NCI-H748 treated with DMSO at 0.1 percent for 48 hours (cell line): ENCODE results near the gene KIF26B.

Experiments
- DNase-seq: peaks from one replicate; lab custom pipeline; 2025; lab: John Stamatoyannopoulos, UW

The KIF26B gene

DNA sequence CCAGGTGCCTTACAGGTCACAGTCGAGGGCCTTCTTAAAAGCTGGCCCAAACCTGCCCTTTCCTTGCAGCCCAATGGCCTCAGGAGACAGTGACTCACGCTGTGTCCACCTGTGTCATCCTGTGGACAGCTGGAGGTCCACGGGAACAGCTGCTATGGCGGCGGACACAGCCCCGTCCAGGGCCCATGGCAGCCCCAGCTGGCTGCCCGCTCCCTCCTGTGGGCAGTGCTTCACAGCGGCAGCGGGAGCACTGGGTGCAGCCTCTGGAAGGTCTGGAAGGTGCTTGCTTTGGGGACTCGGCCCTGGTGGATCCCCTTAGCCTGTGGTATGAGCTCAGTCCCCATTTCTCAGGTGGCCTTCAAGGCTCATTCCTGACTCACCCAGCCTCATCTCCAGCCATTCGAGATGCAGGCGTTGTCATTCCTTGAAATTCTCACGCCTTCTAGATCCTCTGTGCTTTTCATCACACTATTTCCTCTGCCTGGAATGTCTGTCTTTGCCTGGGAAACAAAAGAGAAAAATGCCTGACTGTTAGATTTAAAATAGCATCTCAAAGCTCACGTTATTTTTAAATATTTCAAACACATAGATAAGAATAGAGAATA, 86.8 kb downstream of the KIF26B start:
- DNase-seq: no peak

DNA sequence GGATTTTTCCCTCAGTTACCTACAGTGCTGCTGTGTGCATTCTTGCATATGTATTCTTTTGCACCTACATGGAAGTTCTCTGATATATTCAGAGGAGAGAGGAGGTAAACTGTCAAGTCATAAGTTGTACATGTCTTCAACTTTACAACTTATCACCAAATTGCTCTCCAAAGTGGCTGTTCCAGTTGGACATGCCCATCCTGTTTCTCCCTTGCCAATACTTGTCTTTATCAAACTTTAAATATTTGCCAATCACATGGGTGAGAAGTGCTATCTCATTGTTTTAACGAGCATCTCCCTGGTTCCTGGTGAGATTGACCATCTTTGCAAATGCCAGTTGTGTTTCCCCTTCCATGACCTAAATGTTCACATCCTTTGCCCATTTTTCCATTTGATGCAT, 88.2 kb downstream of the KIF26B start:
- DNase-seq: no peak

DNA sequence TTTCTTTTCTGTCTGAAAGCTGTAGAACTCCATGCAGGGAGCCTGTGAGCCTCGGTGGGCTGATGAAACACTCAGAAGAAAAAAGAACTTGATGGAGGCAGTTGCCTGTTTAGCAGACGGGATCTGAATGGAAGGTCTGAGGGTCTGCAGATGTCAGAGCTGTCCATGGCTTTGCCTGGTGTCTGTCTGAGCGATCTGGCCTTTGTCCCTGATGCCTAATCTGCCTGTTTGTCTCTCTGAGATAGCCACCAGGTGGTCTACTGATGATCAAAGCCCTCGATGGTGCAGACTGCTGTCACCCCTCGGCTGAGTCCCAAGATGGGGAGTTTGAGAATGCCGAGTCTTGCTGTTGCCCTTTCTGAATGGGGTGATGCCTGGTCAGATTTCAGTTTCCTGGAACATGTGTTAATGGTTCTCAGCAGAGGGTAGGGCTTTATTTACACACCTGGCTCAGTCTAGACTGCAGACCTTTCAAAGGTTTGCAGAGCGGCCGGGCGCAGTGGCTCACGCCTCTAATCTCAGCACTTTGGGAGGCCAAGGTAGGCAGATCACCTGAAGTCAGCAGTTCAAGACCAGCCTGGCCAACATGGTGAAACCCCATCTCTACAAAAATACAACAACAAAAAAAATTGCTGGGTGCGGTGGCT, 90.4 kb downstream of the KIF26B start:
- DNase-seq: peak; percentile 34

DNA sequence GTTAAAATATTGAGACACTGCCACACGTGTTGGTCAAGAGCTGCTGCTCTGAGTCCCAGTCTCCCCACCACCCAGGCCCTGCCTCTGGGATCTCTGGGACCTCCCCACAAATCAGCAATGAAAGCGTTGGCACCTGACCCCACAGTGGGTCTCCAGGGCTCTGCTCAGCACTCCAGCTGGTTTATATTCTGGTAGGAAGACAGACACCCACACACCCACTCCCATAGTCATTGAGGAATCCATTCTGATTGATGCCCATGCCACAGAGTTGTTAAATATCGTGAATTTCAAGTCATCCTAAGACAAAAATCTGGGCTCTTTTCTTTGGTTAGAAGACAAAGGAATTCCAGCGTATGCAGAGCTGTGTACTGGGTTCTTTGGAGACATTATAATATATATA, 91.6 kb downstream of the KIF26B start:
- no peak for DNase-seq

DNA sequence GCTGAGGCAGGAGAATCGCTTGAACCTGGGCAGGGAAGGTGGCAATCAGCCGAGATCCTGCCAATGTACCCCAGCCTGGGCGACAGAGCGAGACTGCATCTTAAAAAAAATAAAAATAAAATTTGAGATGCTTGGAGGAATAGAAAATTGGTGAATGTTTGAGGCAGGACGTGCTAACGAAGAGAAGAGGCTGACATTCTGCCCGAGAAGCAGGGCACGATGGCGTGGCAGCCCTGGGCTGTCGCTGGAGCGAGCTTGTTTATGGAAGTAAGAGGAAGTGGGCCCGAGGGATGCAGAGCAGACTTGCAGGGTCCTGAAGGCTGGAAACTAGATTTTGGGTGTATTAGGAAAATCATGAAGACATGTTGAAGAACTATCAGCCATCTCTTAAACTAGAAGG, 92.6 kb downstream of the KIF26B start:
- no peak for DNase-seq

DNA sequence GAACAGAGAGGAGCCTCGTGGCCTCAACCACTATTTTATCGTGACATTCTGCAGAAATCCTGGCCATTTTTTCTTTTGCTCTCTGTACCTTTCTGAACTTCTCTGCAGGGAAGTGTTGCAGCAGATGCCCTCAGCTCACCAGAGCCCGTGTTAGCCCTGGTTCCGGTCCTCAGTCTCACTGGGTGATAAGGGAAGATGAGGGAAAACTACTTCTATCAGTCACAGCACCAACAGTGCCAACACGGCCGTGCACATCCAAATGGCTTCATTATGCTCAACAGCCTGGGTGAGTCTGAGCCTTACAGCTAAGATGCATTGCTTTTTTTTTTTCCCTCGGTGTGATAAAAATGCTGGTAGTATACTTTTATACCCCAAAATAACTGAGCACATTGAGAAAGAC, 93.0 kb downstream of the KIF26B start:
- DNase-seq: no peak

DNA sequence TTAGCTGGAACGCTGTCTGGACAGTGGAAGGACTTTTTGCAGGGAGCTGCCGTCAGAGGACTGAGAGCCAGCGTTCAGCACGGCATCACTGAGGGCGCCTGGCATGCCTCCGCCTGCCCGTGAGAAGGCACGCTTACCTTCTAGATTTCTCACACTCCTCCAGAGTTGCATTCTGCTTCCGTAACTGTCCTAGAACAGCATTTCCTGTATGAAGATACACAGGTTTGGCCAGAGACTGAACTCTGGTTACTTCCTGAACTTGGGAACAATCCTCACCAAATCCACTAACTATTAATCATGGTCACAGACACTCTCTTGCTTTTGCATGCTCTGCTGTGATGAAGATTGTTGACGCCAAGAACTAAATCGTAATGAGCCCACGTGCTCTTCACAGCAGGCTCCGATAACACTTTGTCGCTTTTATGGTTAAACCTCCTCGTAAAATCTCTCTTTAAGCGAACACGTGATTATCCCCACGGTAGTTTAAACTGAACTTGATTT, 93.5 kb downstream of the KIF26B start:
- DNase-seq: no peak

DNA sequence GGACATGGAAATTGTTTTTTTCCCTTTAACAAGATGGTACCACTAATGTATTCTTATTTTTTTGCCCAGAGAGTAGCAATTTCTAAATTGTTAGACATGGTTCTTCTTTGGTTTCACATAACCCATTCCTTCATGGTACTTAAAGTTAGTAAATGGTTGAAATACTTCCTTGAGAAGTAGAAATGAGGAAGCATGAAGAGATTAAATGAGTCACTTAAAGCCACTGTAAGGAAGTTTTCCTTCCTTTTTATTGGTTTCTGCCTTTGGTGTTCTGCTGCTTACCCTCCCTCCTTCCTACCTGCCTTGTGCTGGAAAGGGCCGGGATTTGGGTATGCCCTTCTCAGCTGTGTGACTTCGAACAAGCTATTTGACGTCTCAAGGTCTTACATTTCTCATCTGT, 101.0 kb downstream of the KIF26B start:
- no peak for DNase-seq

DNA sequence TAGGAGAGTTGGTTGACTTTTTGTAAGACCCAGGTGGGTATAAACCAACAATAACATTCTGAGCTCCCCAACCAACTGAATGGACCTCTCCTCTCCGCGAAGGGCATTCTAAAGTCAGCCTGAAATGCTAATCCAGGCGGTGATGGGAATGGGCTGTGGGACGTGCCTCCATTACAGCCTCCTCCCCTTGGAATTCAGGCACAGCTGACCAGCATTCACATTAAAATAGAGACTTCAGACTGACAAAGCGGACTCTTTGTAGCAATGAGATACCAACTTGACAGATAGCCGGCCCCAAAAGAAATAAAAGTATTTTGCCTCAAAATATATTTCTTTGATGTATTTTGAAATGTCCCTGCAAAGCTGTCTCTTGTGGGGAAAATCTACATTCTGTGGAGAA, 101.7 kb downstream of the KIF26B start:
- DNase-seq: no peak

DNA sequence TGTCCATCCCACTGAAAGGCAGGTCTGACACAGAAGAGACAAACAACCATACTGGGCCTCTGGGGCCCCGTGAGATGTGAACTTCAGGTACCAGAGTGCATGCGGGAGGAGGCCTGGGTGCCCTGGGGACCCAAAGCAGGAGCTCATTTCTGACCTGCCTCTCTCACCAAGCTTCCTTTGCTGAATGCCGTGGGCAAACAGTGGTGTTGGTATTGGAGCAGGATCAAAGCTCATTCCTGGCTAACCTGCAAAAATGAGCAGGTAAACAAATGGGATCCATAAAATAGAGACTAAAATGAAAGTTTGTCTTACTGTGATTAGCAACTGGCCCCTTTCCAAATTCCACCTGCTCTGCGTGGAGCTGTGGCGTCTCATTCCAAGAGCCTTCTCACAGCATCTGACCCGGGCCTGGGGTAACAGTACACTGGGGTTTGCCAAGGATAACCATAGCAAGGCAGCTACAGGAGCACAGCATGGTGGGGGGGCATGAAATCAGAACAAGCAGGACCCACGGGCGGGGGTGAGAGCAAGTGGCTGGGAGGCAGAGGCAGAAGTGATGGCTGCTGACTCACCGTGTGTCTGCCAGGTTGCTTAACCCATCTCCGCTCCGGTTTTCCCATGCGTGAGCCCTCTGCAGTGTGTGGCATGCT, 103.6 kb downstream of the KIF26B start:
- no peak for DNase-seq

DNA sequence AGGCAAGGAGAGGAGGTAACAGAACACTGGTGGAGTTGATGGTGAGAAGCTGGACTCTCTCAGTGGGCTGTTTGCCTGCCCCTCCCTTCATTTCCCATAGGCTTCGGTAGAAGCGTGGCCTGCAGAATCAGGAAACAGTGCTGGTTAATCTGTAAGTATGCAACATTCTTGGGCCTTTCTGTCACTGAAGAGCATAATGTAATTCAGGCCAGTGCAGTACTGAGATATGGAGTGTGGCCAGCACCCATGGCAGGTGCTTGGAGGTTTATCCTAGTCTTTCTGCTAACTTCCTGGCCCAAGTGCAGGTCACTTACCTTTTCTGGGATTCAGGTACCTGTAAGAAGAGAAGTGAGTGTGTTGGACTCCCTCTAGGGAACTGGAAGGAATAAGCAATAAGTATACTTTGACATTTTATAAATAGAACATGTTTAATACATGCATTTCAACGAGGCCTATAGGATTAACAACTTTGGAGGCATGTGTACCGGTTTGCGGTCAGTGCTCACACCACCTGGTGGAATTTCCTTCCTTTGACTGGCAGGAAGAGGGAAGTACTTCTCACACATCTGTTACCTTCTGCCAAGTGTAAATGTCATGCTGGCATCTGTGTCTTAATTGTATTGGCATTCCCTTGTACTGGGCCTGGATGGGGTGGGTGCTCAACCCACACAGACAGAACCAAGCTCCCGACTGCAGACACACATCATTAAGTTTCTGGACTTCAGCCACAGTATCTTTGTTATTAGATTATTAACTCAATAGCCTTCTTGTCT, 105.5 kb downstream of the KIF26B start:
- no peak for DNase-seq

DNA sequence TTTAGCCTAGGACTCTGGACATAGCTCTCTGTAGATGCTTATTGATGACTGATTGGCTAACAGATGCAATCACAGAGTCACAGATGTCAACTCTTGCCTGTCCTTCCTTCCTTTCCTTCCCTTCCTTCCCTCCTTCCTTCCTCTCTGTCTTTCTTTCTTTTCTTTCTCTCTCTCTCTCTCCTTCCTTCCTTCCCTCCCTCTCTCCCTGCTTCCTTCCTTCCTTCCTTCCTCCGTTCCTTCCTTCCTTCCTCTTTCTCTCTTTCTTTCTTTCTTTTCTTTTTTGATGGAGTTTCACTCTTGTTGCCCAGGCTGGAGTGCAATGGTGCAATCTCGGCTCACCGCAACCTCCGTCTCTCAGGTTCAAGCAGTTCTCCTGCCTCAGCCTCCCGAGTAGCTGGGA, 106.1 kb downstream of the KIF26B start:
- no peak for DNase-seq

DNA sequence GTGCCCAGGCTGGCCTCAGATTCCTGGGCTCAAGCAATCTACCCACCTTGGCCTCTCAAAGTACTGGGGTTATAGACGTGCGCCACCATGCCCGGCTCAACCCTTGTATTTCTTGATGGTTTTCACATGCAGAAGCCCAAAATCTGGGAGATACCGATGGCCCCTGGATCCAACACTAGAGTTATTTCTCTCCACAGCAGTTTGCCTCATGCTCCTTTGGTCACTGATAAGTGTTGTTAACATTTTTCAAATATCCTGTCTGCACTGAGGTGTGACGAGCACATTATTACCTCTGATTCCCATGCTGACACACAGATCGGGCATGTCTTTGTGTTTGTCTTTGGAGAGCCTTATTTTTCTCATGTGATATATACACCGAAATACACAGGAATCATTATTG, 107.0 kb downstream of the KIF26B start:
- no peak for DNase-seq

DNA sequence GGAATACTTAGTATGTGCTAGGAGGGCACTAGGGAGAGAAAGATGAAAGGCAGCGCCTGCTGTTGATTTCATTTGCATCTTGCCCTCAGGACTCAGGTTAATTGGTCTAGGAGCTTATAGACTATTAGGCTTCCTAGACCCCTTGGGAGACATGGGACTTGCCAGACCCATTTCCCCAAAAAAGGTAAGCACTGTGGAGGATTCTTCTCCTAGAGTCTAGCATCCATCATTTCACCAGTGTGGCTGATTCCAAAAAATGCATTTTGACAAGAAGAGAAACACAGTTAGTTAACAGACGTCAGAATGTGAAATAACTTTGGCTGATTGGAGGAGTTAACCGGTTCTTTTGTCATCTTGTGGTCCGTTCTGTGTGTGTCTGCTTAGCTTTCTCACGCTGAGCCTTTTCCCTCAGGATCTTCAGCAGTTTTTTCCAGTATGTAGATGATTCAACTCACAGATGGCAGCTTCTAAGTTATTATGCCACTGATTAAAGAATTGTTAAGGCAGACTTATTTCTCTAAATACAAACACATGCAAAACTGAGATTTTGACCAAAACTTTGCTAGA, 108.8 kb downstream of the KIF26B start:
- DNase-seq: no peak

DNA sequence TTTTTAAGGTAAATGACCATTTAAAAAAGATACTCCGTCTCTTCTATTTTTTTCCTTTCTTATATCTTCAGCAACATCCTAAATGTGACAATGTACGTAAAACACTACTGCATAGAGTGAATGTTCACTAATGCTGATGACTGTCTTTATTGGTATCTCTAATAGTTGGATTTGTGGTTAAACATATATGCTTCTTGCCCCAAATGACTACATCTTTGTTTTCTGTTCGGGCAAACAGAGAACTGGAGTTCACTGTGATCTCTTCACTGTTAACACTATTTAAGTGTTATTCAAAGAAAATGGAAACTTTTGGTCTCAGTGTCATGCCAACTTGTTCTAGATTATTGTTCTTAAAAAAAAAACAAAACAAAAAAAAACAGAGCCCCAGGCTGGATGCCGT, 109.4 kb downstream of the KIF26B start:
- no peak for DNase-seq

DNA sequence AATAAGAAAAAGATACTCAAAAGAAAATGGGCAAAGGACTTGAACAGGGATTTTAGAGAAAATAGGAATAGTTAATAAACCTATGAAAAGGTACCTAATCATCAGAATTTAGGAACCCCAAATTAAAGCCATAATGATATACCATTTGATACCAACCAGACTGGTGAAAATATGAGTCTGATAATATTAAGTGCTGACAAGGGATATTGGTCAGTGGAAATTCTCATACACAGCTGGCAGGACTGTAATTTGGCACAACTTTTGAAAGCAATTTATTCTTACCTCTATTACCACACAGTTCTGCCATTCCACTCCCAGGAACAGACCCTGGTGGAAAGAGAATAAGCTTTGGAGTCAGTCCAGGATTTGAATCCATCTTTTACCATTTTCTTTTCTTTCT, 111.3 kb downstream of the KIF26B start:
- no peak for DNase-seq

DNA sequence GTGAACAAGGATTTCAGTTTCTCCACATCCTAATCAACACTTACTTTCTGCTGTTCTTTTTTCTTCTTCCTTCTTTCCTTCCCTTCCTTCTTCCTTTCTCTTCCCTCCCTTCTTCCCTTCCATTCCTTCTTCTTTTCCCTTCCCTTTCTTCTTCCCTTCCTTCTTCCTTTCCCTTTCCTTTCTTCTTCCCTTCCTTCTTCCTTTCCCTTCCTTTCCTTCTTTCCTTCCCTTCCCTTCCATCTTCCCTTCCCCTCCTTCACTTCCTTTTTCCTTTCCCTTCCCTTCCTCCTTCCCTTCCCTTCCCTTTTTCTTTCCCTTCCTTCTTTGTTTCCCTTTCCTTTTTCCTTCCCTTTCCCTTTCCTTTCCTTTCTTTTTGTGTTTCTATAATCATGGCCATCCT, 115.3 kb downstream of the KIF26B start:
- no peak for DNase-seq

DNA sequence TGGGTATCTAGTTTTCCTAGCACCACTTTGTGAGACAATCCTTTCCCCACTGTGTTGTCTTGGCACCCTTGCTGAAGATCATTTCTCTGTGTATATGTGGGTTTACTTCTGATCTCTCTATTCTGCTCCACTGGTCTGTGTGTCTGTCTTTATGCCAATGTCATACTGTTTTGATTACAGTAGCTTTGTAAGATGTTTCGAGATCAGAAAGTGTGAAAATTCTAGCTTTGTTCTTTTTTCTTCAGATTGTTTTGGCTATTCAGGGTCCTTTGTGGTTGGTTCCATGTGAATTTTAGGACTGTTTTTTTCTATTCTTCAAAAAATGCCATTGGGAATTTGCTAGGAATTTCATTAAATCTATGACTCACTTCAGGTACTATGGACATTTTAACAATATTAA, 116.2 kb downstream of the KIF26B start:
- no peak for DNase-seq

DNA sequence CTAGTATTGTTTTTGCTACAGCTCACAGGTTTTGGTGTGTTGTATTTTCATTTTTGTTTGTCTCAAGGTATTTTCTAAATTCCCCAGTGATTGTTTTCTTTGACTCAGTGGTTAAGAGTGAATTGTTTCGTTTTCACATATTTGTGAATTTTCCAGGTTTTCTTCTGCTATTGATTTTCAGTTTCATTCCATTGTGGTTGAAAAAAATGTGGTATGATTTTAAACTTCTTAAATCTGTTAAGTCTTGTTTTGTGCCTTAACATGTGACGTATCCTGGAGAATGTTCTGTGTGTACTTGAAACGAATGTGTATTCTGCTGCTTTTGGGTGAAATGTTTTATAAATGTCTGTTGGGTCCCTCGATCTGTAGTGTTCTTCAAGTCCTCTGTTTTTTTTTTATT, 117.9 kb downstream of the KIF26B start:
- DNase-seq: no peak

DNA sequence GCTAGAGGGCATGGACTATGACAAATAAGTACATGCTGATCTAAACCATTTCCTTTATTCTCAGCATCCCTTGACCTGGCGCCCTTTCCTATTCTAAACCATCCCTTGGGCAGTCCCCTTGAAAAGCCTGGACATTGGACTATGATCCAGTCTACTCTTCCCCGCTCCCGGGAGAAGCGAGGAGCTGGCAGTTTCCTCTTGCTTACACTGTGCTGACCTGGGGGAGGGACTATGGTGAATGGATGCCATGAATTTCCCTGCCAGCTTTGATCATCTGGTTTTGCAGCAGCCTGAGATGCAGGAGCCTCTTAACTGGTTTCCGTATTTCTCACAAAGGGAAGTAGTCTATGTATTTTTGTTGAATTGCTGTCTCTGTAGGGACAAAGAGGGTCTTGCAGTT, 121.7 kb downstream of the KIF26B start:
- no peak for DNase-seq

DNA sequence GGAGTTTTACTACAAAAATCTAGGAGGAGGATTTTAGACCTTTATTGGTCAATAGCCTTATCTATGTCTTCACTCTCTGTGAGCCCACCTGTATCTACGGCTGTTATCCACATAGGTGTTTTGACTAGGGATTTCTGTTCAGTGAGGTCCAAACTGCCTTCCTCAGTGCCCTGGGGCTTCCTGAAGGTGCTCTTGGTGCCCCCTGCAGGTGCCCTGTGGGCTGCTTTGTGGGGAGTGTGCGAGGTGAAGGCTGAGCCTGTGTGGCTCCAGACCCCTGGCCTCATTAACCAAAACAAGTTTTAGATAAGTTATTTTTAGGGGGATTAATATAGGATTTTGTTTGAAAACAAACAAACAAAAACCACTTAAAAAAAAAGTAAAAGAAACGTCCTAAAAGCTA, 122.5 kb downstream of the KIF26B start:
- no peak for DNase-seq

DNA sequence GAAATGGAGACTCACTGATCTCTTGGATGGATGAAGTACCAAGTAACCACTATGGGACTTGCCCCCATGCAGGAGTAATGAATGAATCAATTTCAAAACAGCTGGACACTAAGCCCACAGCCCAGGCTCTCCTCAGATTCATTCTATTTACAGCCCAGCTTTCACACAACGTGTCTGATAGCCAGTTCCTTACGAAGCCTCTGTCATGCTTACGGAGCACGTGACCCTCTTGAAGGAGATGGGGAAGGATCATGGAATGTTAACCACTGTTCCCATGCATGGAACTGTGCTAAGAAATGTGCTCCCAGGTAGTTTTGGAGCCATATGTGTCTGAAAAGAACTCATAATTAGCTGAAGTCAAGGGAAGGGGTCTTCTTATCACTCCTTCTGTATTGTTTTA, 124.1 kb downstream of the KIF26B start:
- no peak for DNase-seq

DNA sequence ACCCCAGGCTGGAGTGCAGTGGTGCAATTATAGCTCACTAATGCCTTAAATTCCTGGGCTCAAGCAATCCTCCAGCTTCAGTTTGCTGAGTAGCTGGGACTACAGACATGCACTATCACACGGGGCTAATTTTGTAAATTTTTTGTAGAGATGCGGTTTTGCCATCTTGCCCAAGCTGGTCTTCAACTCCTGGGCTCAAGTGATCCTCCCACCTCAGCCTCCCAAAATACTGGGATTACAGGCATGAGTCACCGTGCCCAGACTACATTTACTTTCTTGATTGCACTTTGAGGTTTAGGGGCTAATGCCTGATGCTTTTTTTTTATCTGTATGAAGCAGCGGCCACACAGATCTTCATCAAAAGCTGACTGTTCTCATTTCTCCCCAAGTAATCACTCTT, 124.6 kb downstream of the KIF26B start:
- no peak for DNase-seq
